Astrocyte (in vitro differentiated cells and primary cell): ENCODE measurements around the gene VPS41. TPM values are rescaled to one million over a fixed set of nuclear protein-coding genes. Genes with fewer than 3 reads are reported as not detected.

Experiments used
- DNase-seq: peaks from one replicate; pipeline ENCODE4 v3.0.0-alpha.2; 2010; ENCODE audit warnings: low read depth
- FAIRE-seq: peaks from 2 replicates; lab custom pipeline; 2011; peaks lifted over from hg19 to GRCh38; lab: Jason Lieb, UNC
- H2AFZ ChIP-seq: 2 replicates; pipeline ENCODE4 v1.6.0; 2012; ENCODE audit warnings: low read depth, low read length, inconsistent platforms
- H3K27ac ChIP-seq: 2 replicates; pipeline ENCODE4 v1.5.1; 2011; ENCODE audit warnings: low read depth, low read length, inconsistent platforms
- H3K27me3 ChIP-seq: 2 replicates; pipeline ENCODE4 v1.6.0; 2011; ENCODE audit warnings: low read length, inconsistent platforms; ENCODE audit not compliant: insufficient read depth
- H3K36me3 ChIP-seq: 2 replicates; pipeline ENCODE4 v1.5.1; 2011; ENCODE audit warnings: low read length, inconsistent platforms; ENCODE audit not compliant: insufficient read depth
- H3K4me1 ChIP-seq: 2 replicates; pipeline ENCODE4 v1.5.1; 2011; ENCODE audit warnings: low read length, inconsistent platforms; ENCODE audit not compliant: insufficient read depth
- H3K4me2 ChIP-seq: 2 replicates; pipeline ENCODE4 v1.6.0; 2012; ENCODE audit warnings: low read length, inconsistent platforms
- H3K4me3 ChIP-seq: 2 replicates; pipeline ENCODE4 v1.5.1; 2011; ENCODE audit warnings: low read depth, mild to moderate bottlenecking, low read length, inconsistent platforms; ENCODE audit not compliant: insufficient read depth
- H3K79me2 ChIP-seq: 2 replicates; pipeline ENCODE4 v1.6.0; 2012; ENCODE audit warnings: mild to moderate bottlenecking, low read length, inconsistent platforms; ENCODE audit not compliant: insufficient read depth
- H3K9ac ChIP-seq: 2 replicates; pipeline ENCODE4 v1.6.0; 2012; ENCODE audit warnings: mild to moderate bottlenecking, low read length, inconsistent platforms
- H3K9me3 ChIP-seq: 2 replicates; pipeline ENCODE4 v1.5.1; 2012; ENCODE audit warnings: low read depth, mild to moderate bottlenecking, low read length, inconsistent platforms; ENCODE audit not compliant: insufficient read depth
- H4K20me1 ChIP-seq: 2 replicates; pipeline ENCODE4 v1.6.0; 2012; ENCODE audit warnings: low read length, inconsistent platforms; ENCODE audit not compliant: insufficient read depth
- H3K27ac Mint-ChIP-seq: one replicate; pipeline ENCODE4 v1.8.0; 2021; ENCODE audit warnings: mild to moderate bottlenecking, mixed read lengths; ENCODE audit not compliant: unreplicated experiment
- H3K27me3 Mint-ChIP-seq: one replicate; pipeline ENCODE4 v1.8.0; 2021; ENCODE audit warnings: low read depth, mixed read lengths; ENCODE audit not compliant: unreplicated experiment
- H3K36me3 Mint-ChIP-seq: one replicate; pipeline ENCODE4 v1.8.0; 2021; ENCODE audit warnings: low read depth, mixed read lengths; ENCODE audit not compliant: unreplicated experiment
- H3K4me1 Mint-ChIP-seq: one replicate; pipeline ENCODE4 v1.8.0; 2021; ENCODE audit warnings: low read depth, mixed read lengths; ENCODE audit not compliant: unreplicated experiment
- H3K4me3 Mint-ChIP-seq: one replicate; pipeline ENCODE4 v1.8.0; 2021; ENCODE audit warnings: mild to moderate bottlenecking, moderate library complexity, mixed read lengths; ENCODE audit not compliant: unreplicated experiment
- H3K9me3 Mint-ChIP-seq: one replicate; pipeline ENCODE4 v1.8.0; 2021; ENCODE audit warnings: mild to moderate bottlenecking, mixed read lengths; ENCODE audit not compliant: unreplicated experiment
- EZH2 ChIP-seq: IDR thresholded peaks from 2 replicates; pipeline ENCODE4 v1.6.1; 2012; ENCODE audit warnings: mild to moderate bottlenecking, low read length, inconsistent platforms; ENCODE audit not compliant: insufficient read depth
- total RNA-seq: library from RNA; stranded (reverse); gene quantifications from 2 replicates; pipeline ENCODE4 v1.2.1, GENCODE V29; 2021
- TF ChIP-seq, protein P1 (sequence below): IDR thresholded peaks from 2 replicates; pipeline ENCODE4 v1.5.1; 2011; ENCODE audit warnings: low read depth, mild to moderate bottlenecking, inconsistent platforms, low read length, moderate library complexity; ENCODE audit not compliant: insufficient read depth

The VPS41 gene
- total RNA-seq, 1 donor from 2014 or later: 93.6 TPM

DNA sequence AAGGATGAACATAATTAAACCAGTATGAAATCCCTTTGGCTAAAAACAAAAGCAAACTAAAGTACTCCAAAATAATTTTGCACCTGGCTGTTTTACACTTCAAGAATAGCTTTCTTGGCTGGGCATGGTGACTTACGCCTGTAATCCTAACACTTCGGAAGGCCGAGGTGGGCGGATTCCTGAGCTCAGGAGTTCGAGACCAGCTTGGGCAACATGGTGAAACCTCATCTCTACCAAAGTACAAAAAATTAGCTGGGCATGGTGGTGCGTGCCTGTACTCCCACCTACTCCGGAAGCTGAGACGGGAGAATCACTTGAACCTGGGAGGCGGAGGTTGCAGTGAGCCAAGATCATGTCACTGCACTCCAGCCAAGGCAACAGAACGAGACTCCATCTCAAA, 185.7 kb downstream of the VPS41 start:
- Histone ChIP-seq H3K79me2 (no peaks in the 10 kb centered on the region), H3K36me3 (peaks cover 13% of the 10 kb centered on the region), H3K9ac (no peak overlapping the region), H4K20me1 (no peaks in the 10 kb centered on the region), H3K4me3 (no peak overlapping the region), H3K27ac (no peak overlapping the region), H3K9me3 (no peaks in the 10 kb centered on the region), H3K4me2 (no peak overlapping the region), H2AFZ (no peak overlapping the region), H3K4me1 (no peaks in the 10 kb centered on the region), H3K27me3 (no peaks in the 10 kb centered on the region)
- DNase-seq (no peak), FAIRE-seq (no peak)
- no peak for TF ChIP-seq EZH2
- TF ChIP-seq, protein P1, sequence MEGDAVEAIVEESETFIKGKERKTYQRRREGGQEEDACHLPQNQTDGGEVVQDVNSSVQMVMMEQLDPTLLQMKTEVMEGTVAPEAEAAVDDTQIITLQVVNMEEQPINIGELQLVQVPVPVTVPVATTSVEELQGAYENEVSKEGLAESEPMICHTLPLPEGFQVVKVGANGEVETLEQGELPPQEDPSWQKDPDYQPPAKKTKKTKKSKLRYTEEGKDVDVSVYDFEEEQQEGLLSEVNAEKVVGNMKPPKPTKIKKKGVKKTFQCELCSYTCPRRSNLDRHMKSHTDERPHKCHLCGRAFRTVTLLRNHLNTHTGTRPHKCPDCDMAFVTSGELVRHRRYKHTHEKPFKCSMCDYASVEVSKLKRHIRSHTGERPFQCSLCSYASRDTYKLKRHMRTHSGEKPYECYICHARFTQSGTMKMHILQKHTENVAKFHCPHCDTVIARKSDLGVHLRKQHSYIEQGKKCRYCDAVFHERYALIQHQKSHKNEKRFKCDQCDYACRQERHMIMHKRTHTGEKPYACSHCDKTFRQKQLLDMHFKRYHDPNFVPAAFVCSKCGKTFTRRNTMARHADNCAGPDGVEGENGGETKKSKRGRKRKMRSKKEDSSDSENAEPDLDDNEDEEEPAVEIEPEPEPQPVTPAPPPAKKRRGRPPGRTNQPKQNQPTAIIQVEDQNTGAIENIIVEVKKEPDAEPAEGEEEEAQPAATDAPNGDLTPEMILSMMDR: no peak
- Mint-ChIP-seq H3K27me3 (no peaks in the 10 kb centered on the region), H3K27ac (no peak overlapping the region), H3K36me3 (peaks cover 16% of the 10 kb centered on the region), H3K4me1 (peaks cover 4% of the 10 kb centered on the region), H3K9me3 (no peaks in the 10 kb centered on the region), H3K4me3 (no peak overlapping the region)

DNA sequence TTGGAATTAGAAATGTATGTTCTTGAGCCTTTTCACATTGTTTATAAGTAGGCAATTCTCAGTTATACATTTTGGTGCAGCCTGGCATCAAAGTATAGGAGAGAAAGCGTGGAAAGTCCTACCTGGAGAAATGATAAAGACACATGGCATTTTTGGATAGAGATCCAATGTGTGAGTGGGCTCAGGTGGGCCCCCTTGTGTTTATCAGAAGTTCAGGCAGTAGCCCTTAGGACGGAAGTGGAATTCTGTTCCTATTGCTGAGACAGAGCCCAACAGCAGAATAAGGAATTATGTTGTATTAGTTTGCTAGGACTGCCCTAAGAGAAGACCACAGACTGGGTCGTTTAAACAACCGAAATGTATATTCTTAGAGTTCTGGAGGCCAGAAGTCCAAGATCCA, 192.6 kb downstream of the VPS41 start:
- no peaks in the 10 kb centered on the region for H3K36me3 ChIP-seq
- no peaks in the 10 kb centered on the region for H3K27me3 ChIP-seq
- TF ChIP-seq, protein P1: no peak
- H3K4me1 ChIP-seq: no peaks in the 10 kb centered on the region
- Mint-ChIP-seq H3K4me1 (peaks cover 1% of the 10 kb centered on the region), H3K9me3 (no peaks in the 10 kb centered on the region), H3K4me3 (no peak overlapping the region), H3K36me3 (peaks cover 6% of the 10 kb centered on the region), H3K27me3 (peaks cover 2% of the 10 kb centered on the region), H3K27ac (no peak overlapping the region)
- H3K79me2 ChIP-seq: no peaks in the 10 kb centered on the region
- H3K9ac ChIP-seq: no peak overlapping the region
- no peak overlapping the region for H2AFZ ChIP-seq
- no peak overlapping the region for H3K27ac ChIP-seq
- DNase-seq: no peak
- no peak overlapping the region for H3K4me3 ChIP-seq
- H4K20me1 ChIP-seq: no peaks in the 10 kb centered on the region
- H3K4me2 ChIP-seq: no peak overlapping the region
- no peaks in the 10 kb centered on the region for H3K9me3 ChIP-seq
- no peak for FAIRE-seq

DNA sequence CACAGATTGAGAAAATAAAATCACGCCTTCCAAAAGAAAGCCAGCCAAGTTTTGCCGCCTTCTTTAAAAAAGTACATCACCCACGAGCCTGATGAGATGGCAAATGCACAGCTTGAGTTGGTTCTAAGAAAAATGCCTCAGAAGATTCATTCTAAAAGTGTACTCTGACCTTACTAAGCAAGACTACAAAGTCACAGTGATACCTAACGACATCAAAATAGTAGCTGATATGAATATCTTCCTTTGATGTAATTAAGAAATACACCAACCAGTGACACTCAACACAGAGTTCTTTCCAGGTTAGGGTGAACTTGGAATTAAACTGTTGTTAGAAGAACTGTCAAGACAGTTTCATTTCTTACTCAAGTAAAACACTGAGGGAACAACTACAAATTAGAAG, 199.9 kb downstream of the VPS41 start:
- no peaks in the 10 kb centered on the region for H3K4me1 ChIP-seq

More for the DNA sequence above, 199.9 kb downstream of the VPS41 start:
- no peak overlapping the region for H3K27ac Mint-ChIP-seq
- H3K36me3 ChIP-seq: no peaks in the 10 kb centered on the region
- H3K9me3 ChIP-seq: no peaks in the 10 kb centered on the region
- no peak overlapping the region for H3K4me3 ChIP-seq
- no peaks in the 10 kb centered on the region for H3K79me2 ChIP-seq
- no peak overlapping the region for H3K9ac ChIP-seq
- no peak overlapping the region for H2AFZ ChIP-seq
- H3K27ac ChIP-seq: no peak overlapping the region
- no peak for DNase-seq
- H3K27me3 Mint-ChIP-seq: peaks cover 5% of the 10 kb centered on the region
- no peaks in the 10 kb centered on the region for H3K27me3 ChIP-seq
- no peak for FAIRE-seq
- TF ChIP-seq, protein P1: no peak
- no peak for TF ChIP-seq EZH2
- no peaks in the 10 kb centered on the region for H3K9me3 Mint-ChIP-seq
- H3K4me3 Mint-ChIP-seq: no peak overlapping the region
- peaks cover 2% of the 10 kb centered on the region for H3K4me1 Mint-ChIP-seq
- no peaks in the 10 kb centered on the region for H4K20me1 ChIP-seq
- H3K4me2 ChIP-seq: no peak overlapping the region
- H3K36me3 Mint-ChIP-seq: no peaks in the 10 kb centered on the region
